ENCODE measurements around the gene ACER1.
"Not testable (repeated sequence)": the region's sequence is repeated elsewhere in the genome, so short reads cannot be mapped to it uniquely, and the experiment has no call there.

Gene ACER1, protein sequence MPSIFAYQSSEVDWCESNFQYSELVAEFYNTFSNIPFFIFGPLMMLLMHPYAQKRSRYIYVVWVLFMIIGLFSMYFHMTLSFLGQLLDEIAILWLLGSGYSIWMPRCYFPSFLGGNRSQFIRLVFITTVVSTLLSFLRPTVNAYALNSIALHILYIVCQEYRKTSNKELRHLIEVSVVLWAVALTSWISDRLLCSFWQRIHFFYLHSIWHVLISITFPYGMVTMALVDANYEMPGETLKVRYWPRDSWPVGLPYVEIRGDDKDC

DNA sequence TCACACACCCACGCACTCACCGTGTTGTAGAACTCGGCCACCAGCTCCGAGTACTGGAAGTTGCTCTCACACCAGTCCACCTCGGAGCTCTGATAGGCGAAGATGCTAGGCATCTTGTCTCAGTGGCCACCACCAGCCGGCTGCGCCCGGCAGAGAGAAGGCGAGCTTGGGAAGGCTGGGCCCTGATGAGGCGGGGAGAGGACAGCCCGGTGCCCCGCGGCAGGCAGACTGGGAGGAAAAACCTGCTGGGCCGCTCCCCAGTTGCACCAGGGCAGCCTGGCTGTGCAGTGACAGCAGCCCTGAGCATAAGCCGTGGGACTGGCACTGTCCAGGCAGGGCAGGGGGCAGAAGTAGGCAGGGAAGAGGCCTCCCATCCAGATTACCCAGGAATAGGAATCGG is at the start of gene ACER1:
TSS of gene ACER1 (minus strand) at position 174 of the 400 bp plus-strand sequence. CDS start at position 113, 61 bp downstream.
- no peak for DNase-seq

DNA sequence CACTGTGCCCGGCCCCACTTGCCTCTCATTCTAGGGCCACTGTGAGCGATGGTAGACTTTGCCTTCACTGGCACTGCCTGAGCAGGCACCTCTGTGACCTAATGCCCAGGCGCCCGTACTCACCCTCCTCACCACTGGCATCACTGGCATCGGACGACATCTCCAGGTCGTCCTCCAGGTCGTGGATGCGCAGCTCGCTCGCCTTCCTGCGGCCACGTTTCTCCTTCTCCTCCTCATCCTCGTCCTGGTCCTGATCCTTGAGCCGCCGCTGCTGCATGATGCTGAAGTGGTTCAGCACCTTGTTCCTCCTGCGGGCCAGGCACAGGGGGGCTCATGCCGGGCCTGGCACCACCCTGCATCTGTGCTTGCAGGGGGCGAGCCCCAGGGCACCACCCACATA is 49.8 kb upstream of the ACER1 start:
- DNase-seq = no peak

DNA sequence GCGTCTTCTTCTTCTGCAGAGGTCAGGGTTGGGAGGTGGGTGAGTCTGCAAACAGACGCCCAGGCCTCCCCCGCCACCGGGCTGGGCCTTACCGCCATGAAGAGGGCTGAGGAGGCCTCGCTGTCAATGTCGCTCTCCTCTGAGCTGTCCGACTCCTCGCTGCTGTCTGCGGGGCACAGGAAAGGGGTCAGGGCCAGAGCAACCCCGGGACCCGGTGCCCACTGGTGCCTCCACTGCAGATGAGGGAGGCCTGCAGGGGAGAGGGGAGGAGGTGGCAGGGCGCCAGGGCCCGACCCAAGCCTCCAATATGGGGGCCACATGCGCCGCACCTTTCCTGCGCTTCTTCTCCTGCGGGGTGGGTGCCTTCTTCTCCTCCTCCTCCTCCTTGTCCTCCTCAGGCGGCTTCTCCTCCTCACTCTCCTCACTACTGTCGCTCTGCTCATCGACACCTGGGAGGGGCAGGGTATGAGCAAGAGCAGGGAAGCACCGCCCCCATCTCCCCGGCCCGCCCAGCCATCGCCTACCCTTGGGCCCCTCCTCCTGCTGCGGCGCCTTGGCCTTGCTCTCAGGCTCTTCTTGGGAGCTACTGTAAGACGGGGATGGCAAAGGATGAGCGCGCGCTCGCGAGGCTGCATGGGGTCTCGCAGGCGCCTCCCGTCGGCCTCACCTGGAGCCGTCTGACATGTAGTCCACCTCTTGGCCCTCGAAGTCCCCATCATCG is 47.8 kb upstream of the ACER1 start:
- no peak for DNase-seq

DNA sequence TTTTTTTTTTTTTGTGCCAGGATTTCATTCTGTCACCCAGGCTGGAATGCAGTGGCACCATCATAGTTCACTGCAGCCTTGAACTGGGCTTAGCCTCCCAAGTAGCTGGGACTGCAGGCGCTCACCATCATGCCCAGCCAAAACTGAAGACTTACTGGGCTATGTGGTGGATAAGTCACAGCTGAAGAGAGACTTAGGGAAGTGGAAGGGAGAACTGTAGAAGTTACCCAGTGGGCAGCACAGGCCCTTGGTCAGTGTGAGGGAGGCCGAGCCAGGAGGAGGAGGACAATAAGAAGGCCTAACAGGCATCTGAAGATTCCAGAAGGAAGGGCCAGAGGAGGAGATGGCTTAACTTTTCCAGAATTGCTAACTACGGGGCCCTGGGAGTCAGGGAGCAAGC is 46.3 kb upstream of the ACER1 start:
- no peak for DNase-seq

DNA sequence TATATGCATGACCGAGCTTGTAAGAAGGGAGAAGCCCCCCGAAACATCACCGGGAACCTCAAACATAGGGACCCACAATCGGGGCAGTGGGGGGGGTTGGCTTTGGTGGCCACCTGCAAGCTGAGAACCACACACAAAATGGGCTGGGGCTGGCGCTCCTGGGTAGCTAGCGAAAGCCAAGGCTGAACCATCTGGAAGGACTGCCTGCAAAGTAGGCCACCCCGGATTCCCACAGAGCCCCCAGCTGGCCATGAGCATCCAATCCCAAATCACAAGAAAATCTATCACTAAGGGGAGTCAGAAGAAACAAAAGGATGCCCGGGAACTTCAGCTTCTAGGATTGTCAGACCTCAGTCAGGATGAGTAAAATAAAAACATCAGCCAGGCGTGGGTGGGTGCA is 45.1 kb upstream of the ACER1 start:
- DNase-seq = no peak

DNA sequence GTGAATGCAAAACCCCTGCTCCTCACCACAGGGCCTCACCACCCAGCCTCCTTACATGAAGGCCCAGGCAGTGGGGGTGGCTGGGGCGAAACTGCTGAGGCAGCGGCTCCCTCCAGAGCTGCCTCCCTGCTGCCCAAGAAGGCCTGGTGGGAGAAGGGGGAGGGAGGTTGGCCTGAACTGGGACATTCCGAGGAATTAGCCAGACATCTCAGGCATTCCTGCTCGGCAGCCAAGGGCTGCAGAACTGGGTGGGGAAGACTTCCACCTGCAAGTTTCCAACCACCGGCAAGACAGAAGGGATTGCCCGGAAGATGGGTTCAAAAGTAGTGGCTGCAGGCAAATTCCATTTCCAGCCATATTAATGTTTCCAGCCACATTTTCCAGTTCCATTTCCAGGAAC is 44.6 kb upstream of the ACER1 start:
- no peak for DNase-seq

DNA sequence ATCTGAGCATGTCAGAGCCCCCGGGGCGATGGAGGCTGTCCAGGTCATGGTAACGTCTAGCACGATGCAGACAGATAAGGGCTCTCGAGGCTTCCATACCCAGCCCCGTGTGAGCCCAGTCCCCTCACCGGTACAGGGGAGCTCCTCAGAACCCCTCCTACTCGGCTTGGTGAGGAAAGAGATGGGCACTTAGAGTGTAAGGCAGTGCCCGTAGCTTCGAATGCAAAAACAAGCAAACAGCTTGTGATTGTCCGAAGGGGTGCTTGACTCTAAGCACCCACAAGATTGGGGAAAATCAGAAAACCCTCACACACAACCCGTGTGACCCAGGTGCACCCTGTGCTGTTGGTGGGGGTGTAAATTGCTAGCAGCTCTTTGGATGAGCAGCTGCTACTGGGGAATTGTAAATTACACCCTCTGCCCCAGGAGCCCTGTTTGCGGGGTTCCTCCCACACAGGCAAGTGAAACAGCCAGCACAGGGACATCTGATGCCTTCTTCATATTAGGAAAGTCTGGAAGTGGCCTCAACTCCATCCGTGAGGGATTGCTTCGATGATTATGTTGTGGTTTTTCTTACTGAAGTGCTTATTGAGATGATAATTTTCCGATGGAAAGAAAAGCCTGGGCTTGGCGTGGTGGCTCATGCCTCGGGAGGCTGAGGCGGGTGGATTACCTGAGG is 43.2 kb upstream of the ACER1 start:
- DNase-seq = no peak

DNA sequence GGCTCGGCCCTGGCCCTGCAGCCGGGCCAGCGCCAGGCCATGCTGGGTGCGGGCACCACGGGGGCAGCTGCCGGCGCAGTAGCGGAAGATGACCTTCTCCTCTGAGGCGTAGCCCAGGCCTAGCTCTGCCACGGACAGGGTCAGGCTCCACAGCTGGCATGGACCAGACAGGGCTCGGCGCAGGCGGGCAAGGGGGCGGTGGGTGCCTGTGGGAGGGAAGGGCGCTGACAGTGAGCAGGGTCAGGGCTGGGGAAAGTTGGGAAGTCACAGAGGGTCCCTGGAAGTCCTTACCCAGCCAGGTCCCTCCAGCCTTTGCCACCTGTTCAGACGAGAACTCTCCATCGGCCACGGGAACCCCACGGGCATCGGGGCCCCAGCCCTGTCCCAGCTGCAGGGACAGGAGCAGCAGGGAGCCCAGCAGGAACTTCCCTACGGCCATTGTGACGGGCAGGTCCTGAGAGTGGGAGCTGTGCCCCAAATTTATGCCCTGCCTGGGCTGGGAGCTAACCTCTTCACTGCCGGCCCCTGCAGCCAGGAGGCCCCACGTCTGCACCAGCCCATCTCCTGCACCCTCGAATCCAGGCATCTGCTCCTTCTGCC is 42.1 kb upstream of the ACER1 start, which contains the start of gene PSPN:
TSS of gene PSPN (minus strand) at position 523 of the 600 bp plus-strand sequence. CDS start at position 439, 84 bp downstream.
- no peak for DNase-seq

DNA sequence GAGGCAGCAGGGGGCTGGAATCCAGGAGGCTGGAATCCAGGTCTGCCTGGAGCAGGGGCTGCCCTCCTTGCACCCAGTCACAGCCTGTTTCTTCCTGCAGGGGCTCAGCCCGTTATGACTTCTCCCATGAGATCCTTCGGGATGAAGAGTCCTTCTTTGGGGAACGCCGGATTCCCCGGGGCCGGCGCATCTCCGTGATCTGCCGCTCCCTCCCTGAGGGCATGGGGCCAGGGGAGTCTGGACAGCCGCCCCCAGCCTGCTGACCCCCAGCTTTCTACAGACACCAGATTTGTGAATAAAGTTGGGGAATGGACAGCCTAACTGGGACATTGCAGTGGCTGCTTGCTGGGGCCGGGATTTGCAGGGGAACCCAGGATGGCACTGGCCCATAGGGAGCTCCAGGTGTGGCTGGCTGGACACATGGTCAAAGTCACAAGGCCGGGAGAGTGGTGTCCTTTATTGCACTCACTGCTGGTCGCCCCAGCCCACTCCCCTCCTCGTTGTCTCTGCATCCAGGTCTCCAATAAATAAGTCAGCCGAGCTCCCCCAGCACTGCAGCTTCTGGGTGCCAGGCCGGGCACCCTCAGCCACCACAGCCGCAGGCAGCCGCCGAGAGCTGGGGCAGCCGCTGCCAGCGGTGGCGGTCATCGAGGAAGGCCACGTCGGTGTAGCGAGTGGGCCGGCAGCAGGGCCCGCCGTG is 41.4 kb upstream of the ACER1 start:
- no peak for DNase-seq

DNA sequence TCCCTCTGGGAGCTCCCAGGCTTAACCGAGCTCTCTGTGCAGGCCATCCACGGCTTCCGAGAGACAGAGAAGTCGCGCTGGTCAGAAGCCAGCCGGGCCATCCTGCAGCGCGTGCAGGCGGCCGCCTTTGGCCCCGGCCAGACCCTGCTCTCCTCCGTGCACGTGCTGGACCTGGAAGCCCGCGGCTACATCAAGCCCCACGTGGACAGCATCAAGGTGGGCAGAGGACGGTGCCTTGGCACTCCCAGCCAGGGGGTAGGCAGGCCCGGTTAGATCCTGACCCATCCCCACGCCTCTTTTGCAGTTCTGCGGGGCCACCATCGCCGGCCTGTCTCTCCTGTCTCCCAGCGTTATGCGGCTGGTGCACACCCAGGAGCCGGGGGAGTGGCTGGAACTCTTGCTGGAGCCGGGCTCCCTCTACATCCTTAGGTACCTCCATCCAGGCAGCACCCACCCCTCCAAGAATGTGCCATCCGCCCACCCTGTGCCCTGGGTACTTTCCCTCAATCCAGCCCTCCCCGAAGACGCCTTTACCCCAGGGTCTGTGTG is 40.8 kb upstream of the ACER1 start:
- DNase-seq = no peak

DNA sequence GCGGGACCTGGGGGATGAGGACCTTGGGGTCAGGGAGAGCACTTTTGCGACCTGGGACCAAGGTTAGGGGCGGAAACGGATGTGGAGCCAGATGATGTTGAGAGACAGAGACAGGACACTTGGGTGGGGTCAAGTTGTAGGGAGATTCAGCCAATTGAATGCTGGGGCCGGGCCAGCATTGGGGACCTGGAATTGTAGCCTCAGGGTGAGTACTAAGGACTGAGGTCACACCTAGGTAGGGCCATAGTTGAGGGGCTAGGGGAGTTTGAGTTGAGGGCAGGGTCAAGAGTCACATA is 40.3 kb upstream of the ACER1 start:
- DNase-seq = no peak

DNA sequence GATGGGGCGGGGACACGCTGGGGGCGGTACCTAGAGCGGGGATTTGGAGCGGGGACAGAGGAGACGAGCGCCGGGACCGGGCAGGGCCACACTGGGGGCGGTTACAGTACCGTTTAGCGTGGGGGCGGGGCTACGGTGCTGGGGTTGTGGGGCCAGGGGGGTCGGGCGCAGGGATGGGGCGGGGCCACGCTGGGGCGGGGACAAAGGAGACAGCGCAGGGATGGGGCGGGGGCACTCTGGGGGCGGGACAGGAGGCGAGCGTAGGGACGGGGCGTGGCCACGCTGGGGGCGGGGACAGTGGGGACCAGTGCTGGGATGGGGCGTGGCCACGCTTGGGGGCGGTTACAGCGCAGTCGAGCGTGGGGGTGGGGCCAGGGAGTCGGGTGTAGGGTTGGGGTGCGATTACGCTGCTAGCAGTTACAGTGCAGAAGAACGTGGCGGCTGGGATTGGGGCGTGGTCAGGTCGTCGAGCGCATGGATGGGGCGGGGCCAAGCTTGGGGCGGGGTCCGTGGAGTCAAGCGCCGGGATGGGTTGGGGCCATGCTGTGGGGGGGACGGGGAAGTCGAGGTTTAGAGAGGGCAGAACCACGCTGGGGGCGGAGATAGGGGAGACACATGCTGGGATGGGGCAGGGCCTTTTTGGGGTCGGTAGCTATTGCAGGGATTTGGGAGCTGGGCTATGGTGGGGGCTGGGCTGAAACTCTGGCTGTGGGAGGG is 39.8 kb upstream of the ACER1 start:
- DNase-seq = peak; percentile 99

DNA sequence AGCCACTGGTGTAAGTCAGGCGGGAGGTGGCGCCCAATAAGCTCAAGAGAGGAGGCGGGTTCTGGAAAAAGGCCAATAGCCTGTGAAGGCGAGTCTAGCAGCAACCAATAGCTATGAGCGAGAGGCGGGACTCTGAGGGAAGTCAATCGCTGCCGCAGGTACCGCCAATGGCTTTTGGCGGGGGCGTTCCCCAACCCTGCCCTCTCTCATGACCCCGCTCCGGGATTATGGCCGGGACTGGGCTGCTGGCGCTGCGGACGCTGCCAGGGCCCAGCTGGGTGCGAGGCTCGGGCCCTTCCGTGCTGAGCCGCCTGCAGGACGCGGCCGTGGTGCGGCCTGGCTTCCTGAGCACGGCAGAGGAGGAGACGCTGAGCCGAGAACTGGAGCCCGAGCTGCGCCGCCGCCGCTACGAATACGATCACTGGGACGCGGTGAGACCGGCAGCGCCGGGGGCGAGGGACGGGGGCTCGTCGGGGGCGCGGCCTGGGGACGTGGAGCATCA is 39.2 kb upstream of the ACER1 start, which contains the start of gene ALKBH7:
TSS of gene ALKBH7 (plus strand) at position 201 of the 502 bp plus-strand sequence. CDS start at position 228, 27 bp downstream.
- peak; percentile 99 for DNase-seq

DNA sequence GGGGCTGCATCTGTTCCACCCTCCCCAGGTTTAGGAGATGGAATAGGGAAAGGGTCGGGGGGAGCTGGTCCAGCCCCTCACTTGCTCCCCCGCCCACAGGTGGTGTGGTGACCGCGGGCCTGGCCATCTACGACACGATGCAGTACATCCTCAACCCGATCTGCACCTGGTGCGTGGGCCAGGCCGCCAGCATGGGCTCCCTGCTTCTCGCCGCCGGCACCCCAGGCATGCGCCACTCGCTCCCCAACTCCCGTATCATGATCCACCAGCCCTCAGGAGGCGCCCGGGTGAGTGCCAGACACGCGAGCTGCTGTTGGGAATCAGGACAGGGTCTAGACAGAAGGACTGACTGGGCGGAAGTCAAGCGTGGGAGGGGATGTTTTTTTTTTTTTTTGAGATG is 30.9 kb upstream of the ACER1 start:
- DNase-seq = no peak

DNA sequence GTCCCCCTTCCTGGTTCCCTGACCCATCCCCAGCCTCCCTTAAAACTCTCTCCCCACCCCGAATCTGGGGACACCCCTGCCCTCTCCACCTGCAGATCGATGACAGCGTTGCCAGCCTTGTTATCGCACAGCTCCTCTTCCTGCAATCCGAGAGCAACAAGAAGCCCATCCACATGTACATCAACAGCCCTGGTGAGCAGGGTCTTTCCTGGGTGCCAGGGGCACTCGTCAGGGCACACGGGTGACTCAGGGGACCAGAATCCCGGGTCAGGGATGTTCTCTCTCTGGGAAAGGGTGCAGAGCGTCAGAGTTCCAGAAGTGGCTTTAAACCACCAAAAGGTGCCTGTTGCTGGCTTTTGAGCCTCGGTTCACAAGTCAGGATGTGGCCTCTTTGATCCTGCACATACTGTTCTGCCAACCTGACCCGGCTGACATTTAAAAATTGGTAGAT is 29.0 kb upstream of the ACER1 start:
- no peak for DNase-seq

DNA sequence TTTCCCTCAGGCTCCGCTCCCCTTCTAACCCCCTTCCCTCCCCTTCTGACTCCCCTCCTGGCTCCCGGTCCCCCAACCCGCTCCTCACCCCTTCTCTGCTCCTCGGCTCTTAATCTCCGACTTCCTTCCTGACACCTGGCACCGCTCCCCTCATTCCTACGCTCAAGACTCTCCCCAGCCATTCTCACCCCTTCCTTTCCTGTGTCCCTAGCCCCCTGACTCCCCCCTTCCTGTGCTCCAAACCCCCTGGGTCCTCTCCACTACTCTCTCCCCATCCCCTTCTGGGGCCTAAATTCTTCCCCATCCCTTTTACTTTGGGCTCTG is 28.6 kb upstream of the ACER1 start:
- no peak for DNase-seq

DNA sequence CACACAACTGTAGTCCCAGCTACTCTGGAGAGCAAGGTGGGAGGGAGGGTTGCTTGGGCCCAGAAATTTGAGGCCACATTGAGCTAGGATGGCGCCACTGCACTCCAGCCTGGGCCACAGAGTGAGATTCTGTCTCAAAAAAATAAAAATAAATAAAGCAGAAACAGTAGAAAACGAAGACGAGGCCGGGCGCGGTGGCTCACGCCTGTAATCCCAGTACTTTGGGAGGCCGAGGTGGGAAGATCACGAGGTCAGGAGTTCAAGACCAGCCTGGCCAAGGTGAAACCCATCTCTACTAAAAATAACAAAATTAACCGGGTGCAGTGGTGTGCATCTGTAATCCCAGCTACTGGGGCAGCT is 27.4 kb upstream of the ACER1 start:
- DNase-seq = not testable (repeated sequence)

DNA sequence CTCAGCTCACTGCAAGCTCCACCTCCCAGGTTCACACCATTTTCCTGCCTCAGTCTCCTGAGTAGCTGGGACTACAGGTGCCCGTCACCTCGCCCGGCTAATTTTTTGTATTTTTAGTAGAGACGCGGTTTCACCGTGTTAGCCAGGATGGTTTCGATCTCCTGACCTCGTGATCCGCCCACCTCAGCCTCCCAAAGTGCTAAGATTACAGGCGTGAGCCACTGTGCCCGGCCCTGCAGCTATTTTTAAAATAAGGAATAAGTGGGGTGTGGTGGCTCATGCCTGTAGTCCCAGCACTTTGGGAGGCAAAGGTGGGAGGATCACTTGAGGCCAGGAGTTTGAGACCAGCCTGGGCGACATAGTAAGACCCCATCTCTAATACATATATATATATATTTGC is 27.0 kb upstream of the ACER1 start:
- not testable (repeated sequence) for DNase-seq

DNA sequence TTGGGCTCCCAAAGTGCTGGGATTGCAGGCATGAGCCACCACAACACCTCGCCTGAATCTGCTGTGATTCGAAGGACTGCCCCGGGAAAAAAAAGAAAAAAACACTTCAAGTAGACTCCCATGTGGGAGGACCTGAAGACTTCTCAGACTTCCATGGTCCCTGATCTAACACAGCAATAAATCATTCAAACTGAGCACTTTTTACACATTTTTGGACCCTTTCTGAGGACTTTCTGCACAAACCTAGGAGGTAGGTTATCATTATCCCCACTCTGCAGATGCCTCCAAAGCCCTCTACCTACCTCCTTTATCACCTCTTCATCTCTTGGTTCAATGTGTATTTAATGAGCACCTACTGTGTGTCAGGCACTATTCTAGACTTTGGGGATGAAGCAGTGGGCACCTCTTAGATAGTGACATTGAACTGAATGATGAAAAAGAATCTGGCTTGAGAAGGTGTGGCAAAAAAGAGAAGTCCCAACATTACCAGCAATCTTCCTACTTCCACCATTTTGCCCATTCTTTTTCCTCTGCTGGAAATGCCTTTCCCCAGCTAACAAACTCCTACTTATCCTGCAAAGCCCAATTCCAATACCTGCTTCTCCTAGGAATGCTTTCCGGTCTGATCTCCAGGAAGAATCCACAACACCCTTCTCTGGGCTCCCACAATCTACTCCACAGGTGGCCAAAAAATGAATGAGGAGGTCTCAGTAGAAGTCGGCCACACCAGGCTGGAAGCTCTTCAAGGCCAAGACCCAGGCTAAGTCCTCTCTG is 26.3 kb upstream of the ACER1 start:
- DNase-seq = no peak

DNA sequence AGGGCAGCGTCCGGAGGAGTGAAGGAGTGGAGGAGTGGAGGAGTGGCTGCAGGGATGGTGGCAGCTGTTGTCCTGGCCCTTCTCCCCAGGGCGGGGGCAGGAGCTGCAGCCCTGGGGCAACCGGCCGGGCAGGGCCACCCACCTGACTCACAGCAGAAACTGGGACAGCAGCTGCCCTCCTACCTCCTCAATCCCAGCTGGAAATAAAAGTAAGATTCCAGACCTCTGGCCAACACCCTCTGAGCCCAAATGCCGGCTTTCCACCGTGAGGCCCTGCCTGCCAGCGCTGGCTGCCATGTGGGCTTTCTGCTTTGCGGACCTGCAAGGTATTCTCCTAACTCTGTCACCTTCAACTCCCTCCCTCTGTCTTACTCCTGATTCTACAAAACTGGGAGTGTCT is 24.6 kb upstream of the ACER1 start:
- no peak for DNase-seq

DNA sequence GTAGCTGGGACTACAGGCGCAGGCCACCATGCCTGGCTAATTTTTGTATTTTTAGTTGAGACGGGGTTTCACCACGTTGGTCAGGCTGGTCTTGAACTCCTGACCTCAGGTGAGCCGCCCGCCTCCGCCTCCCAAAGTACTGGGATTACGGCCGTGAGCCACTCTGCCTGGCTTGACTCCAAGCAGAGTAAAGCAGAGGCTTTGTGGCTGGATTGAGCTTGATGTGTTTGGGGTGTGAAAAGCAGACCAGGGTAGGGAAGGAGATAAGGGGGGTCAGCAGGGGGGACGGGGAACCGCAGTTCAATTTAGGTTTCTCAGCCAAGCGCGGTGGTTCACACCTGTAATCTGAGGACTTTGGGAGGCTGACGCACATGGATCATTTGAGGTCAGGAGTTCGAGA is 23.8 kb upstream of the ACER1 start:
- no peak for DNase-seq
